Skeletal muscle satellite cell (primary cell): ENCODE data around the gene GRIK5.
"Not testable (repeated sequence)": the region's sequence is repeated elsewhere in the genome, so short reads cannot be mapped to it uniquely, and the experiment has no call there.

Experiments
- H3K27me3 ChIP-seq: 2 replicates; pipeline ENCODE4 v1.7.0; 2013; ENCODE audit warnings: low read length; ENCODE audit not compliant: control insufficient read depth, insufficient read depth
- H3K36me3 ChIP-seq: 2 replicates; pipeline ENCODE4 v1.7.0; 2013; ENCODE audit warnings: mild to moderate bottlenecking, control low read depth, low read length; ENCODE audit not compliant: insufficient read depth
- H3K4me1 ChIP-seq: 2 replicates; pipeline ENCODE4 v1.7.0; 2013; ENCODE audit warnings: low read length; ENCODE audit not compliant: control insufficient read depth, insufficient read depth
- H3K4me2 ChIP-seq: 2 replicates; pipeline ENCODE4 v1.7.0; 2013; ENCODE audit warnings: mild to moderate bottlenecking, low read length
- H3K4me3 ChIP-seq: 2 replicates; pipeline ENCODE4 v1.7.0; 2013; ENCODE audit warnings: low read length
- H3K9ac ChIP-seq: 2 replicates; pipeline ENCODE4 v1.7.0; 2013; ENCODE audit warnings: mild to moderate bottlenecking, low read depth, low read length, moderate library complexity
- H3K9me3 ChIP-seq: replicated peaks from 2 replicates; pipeline ENCODE4 v1.7.0; 2013; ENCODE audit warnings: mild to moderate bottlenecking, control low read depth, low read length

The GRIK5 gene

DNA sequence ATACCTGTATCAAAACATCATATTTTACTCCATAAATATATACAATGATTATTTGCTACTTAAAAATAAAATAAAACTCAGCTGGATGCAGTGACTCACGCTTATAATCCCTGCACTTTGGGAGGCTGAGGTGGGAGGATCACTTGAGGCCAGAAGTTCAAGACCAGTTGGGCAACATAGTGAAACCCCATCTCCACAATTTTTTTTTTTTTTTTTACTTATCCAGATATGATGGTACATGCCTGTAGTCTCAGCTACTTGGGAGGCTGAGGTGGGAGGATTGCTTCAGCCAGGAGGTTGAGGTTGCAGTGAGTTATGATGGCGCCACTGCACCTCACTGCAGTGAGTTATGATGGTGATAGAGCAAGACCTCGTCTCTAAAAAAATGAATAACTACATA lies 39.9 kb upstream of the GRIK5 start:
- Histone ChIP-seq H3K9me3 (no peaks in the 10 kb centered on the region), H3K4me2 (no peak overlapping the region), H3K27me3 (peaks cover 13% of the 10 kb centered on the region), H3K4me3 (no peak overlapping the region), H3K9ac (no peak overlapping the region), H3K36me3 (no peaks in the 10 kb centered on the region), H3K4me1 (peaks cover 41% of the 10 kb centered on the region)

- H3K9me3 ChIP-seq = no peaks in the 10 kb centered on the region
- H3K4me2 ChIP-seq = no peak overlapping the region
- H3K9ac ChIP-seq = no peak overlapping the region
- H3K4me3 ChIP-seq = no peak overlapping the region
- peaks cover 23% of the 10 kb centered on the region for H3K27me3 ChIP-seq
- peaks cover 30% of the 10 kb centered on the region for H3K4me1 ChIP-seq
- H3K36me3 ChIP-seq = no peaks in the 10 kb centered on the region
Observed at GRCh38 chr19:42108527-42109389, 38.8 kb upstream of the GRIK5 start.

DNA sequence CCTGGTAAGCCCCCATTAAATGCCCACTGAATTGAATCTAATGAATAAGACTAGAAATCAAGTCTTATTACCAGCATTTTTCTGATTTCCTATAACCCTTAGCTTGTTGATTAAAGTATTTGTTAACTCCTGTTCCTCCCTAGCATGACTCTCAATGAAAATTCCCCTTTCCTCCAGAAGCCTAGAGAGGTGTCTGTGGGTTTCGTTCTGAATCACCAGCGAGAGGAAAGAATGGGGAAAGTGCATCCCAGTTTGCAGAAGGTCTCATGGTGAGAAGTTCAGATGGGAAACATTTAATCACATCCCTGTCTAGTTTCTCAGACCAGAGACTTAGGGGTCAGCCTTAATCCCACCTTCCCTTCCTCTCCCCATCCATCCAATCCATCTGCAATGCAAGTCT lies 35.4 kb upstream of the GRIK5 start:
- H3K4me3 ChIP-seq = no peak overlapping the region
- H3K4me1 ChIP-seq = no peaks in the 10 kb centered on the region
- peaks cover 29% of the 10 kb centered on the region for H3K27me3 ChIP-seq
- H3K9me3 ChIP-seq = no peaks in the 10 kb centered on the region
- no peak overlapping the region for H3K9ac ChIP-seq
- H3K4me2 ChIP-seq = no peak overlapping the region
- H3K36me3 ChIP-seq = no peaks in the 10 kb centered on the region

GRCh38 chr19:42102877-42103276 lies 32.9 kb upstream of the GRIK5 start:
- Histone ChIP-seq H3K27me3 (peaks cover 29% of the 10 kb centered on the region), H3K4me2 (no peak overlapping the region), H3K4me1 (no peaks in the 10 kb centered on the region), H3K9ac (no peak overlapping the region), H3K4me3 (no peak overlapping the region), H3K9me3 (no peaks in the 10 kb centered on the region), H3K36me3 (no peaks in the 10 kb centered on the region)

DNA sequence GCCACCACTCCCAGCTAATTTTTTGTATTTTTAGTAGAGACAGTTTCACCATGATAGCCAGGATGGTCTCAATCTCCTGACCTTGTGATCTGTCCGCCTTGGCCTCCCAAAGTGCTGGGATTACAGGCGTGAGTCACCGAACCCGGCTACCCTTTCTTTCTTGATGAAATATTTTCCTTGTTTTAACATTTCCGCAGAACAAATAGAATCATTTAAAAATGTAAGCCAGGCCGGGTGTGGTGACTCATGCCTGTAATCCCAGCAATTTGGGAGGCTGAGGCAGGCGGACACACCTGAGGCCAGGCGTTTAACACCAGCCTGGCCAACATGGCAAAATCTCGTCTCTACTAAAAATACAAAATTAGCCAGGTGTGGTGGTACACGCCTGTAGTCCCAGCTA lies 30.2 kb upstream of the GRIK5 start:
- H3K4me1 ChIP-seq, H3K36me3 ChIP-seq, H3K9ac ChIP-seq, H3K9me3 ChIP-seq, H3K4me3 ChIP-seq, H3K4me2 ChIP-seq: not testable (repeated sequence)
- H3K27me3 ChIP-seq = peaks cover 32% of the 10 kb centered on the region

- Histone ChIP-seq H3K4me1 (no peaks in the 10 kb centered on the region), H3K27me3 (peaks cover 24% of the 10 kb centered on the region), H3K4me2 (no peak overlapping the region), H3K36me3 (no peaks in the 10 kb centered on the region), H3K4me3 (no peak overlapping the region), H3K9me3 (no peaks in the 10 kb centered on the region), H3K9ac (no peak overlapping the region)
Observed at GRCh38 chr19:42099336-42099925, 29.4 kb upstream of the GRIK5 start.

GRCh38 chr19:42098781-42099180 lies 28.8 kb upstream of the GRIK5 start:
- Histone ChIP-seq H3K4me3 (no peak overlapping the region), H3K4me2 (no peak overlapping the region), H3K9ac (no peak overlapping the region), H3K36me3 (no peaks in the 10 kb centered on the region), H3K9me3 (no peaks in the 10 kb centered on the region), H3K4me1 (no peaks in the 10 kb centered on the region), H3K27me3 (peaks cover 19% of the 10 kb centered on the region)

DNA sequence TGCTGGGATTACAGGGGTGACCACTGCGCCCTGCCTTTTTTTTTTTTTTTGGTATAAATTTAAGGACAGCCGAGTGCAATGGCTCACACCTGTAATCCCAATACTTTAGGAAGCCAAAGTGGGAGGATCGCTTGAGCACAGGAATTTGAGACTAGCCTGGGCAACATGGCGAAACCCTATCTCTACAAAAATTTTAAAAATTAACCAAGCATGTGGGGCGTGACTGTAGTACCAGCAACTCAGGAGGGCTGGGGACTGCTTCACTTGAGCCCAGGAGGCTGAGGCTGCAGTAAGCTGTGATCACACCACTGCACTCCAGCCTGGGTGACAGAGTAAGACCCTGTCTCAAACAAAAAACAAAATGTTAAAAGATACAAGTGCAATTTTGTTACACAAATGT lies 27.5 kb upstream of the GRIK5 start:
- H3K4me2 ChIP-seq = no peak overlapping the region
- H3K4me3 ChIP-seq = no peak overlapping the region
- H3K27me3 ChIP-seq = peaks cover 13% of the 10 kb centered on the region
- H3K36me3 ChIP-seq = no peaks in the 10 kb centered on the region
- no peaks in the 10 kb centered on the region for H3K9me3 ChIP-seq
- no peaks in the 10 kb centered on the region for H3K4me1 ChIP-seq
- H3K9ac ChIP-seq = no peak overlapping the region

- Histone ChIP-seq H3K4me1 (peaks cover 3% of the 10 kb centered on the region), H3K4me3 (no peak overlapping the region), H3K9ac (no peak overlapping the region), H3K9me3 (no peaks in the 10 kb centered on the region), H3K36me3 (no peaks in the 10 kb centered on the region), H3K27me3 (peaks cover 13% of the 10 kb centered on the region), H3K4me2 (no peak overlapping the region)
Observed at GRCh38 chr19:42096255-42096837, 26.3 kb upstream of the GRIK5 start.

DNA sequence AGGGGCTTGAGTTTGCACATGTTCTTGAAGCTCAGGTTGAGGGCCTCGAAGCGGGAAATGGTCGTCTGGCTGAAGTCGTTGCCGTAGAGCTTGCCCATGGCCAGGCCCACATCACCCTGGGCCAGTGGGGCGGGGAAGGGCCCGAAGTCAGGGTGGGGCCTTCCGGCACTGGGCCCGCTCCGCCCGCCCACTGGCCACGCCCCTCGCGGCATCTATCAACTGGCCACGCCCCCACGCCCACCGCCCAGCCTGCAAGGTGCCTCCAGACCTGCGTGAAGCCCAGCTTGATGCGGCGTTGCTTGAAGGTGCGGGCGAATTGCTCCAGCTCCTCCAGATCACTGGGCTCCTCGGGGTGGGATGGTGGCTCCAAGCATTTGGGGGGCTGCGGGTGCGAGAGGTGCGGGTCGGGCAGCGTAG lies 25.8 kb upstream of the GRIK5 start:
- Histone ChIP-seq H3K27me3 (peaks cover 13% of the 10 kb centered on the region), H3K9ac (no peak overlapping the region), H3K9me3 (no peaks in the 10 kb centered on the region), H3K4me3 (no peak overlapping the region), H3K36me3 (no peaks in the 10 kb centered on the region), H3K4me2 (no peak overlapping the region), H3K4me1 (peaks cover 3% of the 10 kb centered on the region)

DNA sequence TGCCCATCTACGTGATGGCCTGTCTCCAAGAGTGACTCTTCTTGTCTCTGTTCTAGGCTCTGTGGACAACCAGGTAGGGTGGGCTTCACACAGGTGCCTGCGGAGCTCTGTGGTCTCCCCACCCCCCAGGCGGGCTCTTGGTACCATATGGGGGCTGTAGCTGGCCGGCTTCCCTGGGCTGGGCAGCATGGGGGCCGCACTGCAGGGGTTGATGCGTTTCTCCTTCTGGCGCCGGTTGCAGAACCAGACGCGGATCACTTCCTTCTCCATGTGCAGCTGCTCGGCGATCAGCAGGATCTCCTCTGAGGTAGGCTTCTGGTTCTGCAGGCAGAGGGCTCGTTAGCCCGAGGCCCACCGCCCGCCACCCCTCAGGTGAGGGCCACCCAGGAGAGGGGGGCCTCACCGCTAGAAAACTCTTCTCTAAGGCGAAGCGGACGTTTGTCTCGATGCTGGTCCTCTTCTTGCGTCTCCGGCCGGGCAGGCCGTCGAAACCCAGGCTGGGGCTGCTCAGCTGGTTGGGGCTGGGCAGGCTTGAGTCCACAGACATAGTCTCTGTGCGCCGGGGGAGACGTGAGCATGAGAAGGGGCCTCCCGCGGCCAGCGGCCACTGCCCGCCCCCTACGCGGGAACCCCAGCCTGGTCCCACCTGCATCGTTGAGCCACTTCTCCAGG lies 25.3 kb upstream of the GRIK5 start:
- peaks cover 3% of the 10 kb centered on the region for H3K4me1 ChIP-seq
- peaks cover 13% of the 10 kb centered on the region for H3K27me3 ChIP-seq
- H3K4me3 ChIP-seq = no peak overlapping the region
- H3K9me3 ChIP-seq = no peaks in the 10 kb centered on the region
- H3K9ac ChIP-seq = no peak overlapping the region
- no peak overlapping the region for H3K4me2 ChIP-seq
- H3K36me3 ChIP-seq = no peaks in the 10 kb centered on the region
